Upper lobe of left lung (tissue), 6 donors: ENCODE data around the gene RASGRP4. TPM values are rescaled to one million over a fixed set of nuclear protein-coding genes. Genes with fewer than 3 reads are reported as not detected.
"Not testable (repeated sequence)": the region's sequence is repeated elsewhere in the genome, so short reads cannot be mapped to it uniquely, and the experiment has no call there.

Experiments used
- ATAC-seq, 2 donors: fragments of 200-7000 bp; cut with Tn5 transposase; one replicate each; pipeline ENCODE4 v1.9.1; 2022; ENCODE audit warnings: mild to moderate bottlenecking in 2 of 2, moderate library complexity in 2 of 2; ENCODE audit not compliant: low FRiP score in 2 of 2
- DNase-seq, 2 donors: peaks; one replicate each; pipeline ENCODE4 v3.0.0-alpha.2; 2019 to 2020
- H3K27ac ChIP-seq, 4 donors: fragments of 200-600 bp; sonication (generic); one replicate each; pipeline ENCODE4 v1.5.1; 2016 to 2019
- H3K27me3 ChIP-seq, 4 donors: fragments of 200-600 bp; sonication (generic); one replicate each; pipeline ENCODE4 v1.5.1; 2017 to 2019
- H3K36me3 ChIP-seq, 4 donors: fragments of 200-600 bp; sonication (generic); one replicate each; pipeline ENCODE4 v1.5.1; 2016 to 2019
- H3K4me1 ChIP-seq, 4 donors: fragments of 200-600 bp; sonication (generic); one replicate each; pipeline ENCODE4 v1.5.1; 2018 to 2019
- H3K4me3 ChIP-seq, 4 donors: fragments of 200-600 bp; sonication (generic); one replicate each; pipeline ENCODE4 v1.5.1; 2017 to 2019; ENCODE audit warnings: mild to moderate bottlenecking in 2 of 4, moderate library complexity in 1 of 4
- H3K9me3 ChIP-seq, 4 donors: fragments of 200-600 bp; sonication (generic); one replicate each; pipeline ENCODE4 v1.5.1; 2018 to 2019
- EP300 ChIP-seq, 4 donors: sonication (generic); formaldehyde crosslinking; IDR thresholded peaks; one replicate each; pipeline ENCODE4 v1.5.1; 2017; ENCODE audit warnings: antibody characterized with exemption in 4 of 4, control low read depth in 2 of 4
- POLR2A ChIP-seq, 4 donors: fragments of 450-650 bp; IDR thresholded peaks; one replicate each; pipeline ENCODE4 v1.5.1; 2016 to 2017; ENCODE audit warnings: antibody characterized with exemption in 4 of 4, mild to moderate bottlenecking in 2 of 4
- POLR2AphosphoS5 ChIP-seq, 2 donors: sonication (generic); formaldehyde crosslinking; IDR thresholded peaks; one replicate each; pipeline ENCODE4 v1.5.1; 2017; ENCODE audit warnings: antibody characterized with exemption in 2 of 2
- WGBS, 2 donors: methylation state at CpG; one replicate each; pipeline ENCODE4 v1.1.5; 2017 to 2018; 5-methylcytosine and 5-hydroxymethylcytosine counted together
- total RNA-seq, 6 donors: library from RNA; depleted of rRNA in 4 of 6; stranded (reverse); fragments of >200 nt in 4 of 6; gene quantifications; one replicate each; pipeline versions ENCODE4 v1.1.0 to v1.2.1, GENCODE V29; 2016 to 2021
- TF ChIP-seq, protein P1 (sequence below), 6 experiments: fragments of 450-650 bp in 4 of 6; fragments of 200-600 bp in 2 of 6; sonication (generic) in 2 of 6; IDR thresholded peaks; one replicate each; pipeline ENCODE4 v1.5.1; 2016 to 2019; ENCODE audit warnings: antibody characterized with exemption in 6 of 6
- donor health status: DM: no; HTN: no; CAD: no; lungs with moderate emphysema.
- donor health status: DM: no; HTN: yes; CAD: no; lungs with severe emphysema.

The RASGRP4 gene
- total RNA-seq, 6 donors from 2014 or later: 4.4 to 17.5 (median 12.6) TPM

DNA sequence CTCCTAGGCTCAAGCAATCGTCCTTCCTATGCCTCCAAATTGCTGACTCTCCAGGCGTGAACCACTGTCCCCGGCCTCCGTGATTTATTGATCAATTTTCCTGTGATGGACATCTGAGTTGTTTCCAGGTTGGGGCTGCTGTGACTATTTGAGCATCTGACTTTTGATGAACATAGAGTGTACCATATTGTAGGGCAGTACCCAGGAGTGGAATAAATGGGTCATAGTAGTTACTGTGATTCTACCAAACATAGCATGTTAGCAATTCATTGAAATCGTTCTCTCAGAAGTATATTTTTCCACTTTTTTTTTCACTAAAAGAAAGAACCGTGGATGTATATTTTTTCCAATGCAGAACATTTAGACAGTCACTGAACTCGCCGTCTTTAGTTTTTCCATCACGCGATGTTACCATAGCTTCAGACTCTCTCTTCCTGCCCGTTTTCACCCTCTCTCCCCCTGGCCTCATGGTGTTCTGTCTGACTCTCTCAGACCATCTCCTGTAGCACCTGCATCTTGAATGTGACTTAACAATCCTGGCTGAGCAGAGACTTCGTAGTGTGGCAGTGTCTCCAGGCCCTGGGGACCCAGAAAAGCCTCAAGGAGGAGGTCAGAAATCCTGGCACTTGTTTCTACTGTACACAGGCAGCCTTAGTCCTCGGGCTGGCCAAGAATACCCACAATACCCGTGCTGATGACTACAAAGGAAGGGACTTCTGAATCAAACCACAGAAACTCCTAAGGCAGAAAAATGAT, 3.2 kb upstream of the RASGRP4 start:
- no peak for ATAC-seq
- no peak overlapping the region for H3K4me3 ChIP-seq
- TF ChIP-seq EP300 (IDR thresholded peaks at IDR 0.05) (no peak), POLR2AphosphoS5 (IDR thresholded peaks at IDR 0.05) (no peak), POLR2A (IDR thresholded peaks at IDR 0.05) (no peak)
- TF ChIP-seq, protein P1, sequence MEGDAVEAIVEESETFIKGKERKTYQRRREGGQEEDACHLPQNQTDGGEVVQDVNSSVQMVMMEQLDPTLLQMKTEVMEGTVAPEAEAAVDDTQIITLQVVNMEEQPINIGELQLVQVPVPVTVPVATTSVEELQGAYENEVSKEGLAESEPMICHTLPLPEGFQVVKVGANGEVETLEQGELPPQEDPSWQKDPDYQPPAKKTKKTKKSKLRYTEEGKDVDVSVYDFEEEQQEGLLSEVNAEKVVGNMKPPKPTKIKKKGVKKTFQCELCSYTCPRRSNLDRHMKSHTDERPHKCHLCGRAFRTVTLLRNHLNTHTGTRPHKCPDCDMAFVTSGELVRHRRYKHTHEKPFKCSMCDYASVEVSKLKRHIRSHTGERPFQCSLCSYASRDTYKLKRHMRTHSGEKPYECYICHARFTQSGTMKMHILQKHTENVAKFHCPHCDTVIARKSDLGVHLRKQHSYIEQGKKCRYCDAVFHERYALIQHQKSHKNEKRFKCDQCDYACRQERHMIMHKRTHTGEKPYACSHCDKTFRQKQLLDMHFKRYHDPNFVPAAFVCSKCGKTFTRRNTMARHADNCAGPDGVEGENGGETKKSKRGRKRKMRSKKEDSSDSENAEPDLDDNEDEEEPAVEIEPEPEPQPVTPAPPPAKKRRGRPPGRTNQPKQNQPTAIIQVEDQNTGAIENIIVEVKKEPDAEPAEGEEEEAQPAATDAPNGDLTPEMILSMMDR (IDR thresholded peaks at IDR 0.05): no peak
- no peak overlapping the region for H3K27ac ChIP-seq
- peaks cover 0 to 11% (median 8%) of the 10 kb centered on the region in 4 donors for H3K4me1 ChIP-seq
- H3K9me3 ChIP-seq: no peaks in the 10 kb centered on the region
- H3K36me3 ChIP-seq: no peaks in the 10 kb centered on the region
- 54 to 59% methylated on average over 14 of the region's 14 CpGs for WGBS, 2 donors
- DNase-seq: no peak
- H3K27me3 ChIP-seq: peaks cover 0 to 10% (median 4%) of the 10 kb centered on the region in 4 donors

DNA sequence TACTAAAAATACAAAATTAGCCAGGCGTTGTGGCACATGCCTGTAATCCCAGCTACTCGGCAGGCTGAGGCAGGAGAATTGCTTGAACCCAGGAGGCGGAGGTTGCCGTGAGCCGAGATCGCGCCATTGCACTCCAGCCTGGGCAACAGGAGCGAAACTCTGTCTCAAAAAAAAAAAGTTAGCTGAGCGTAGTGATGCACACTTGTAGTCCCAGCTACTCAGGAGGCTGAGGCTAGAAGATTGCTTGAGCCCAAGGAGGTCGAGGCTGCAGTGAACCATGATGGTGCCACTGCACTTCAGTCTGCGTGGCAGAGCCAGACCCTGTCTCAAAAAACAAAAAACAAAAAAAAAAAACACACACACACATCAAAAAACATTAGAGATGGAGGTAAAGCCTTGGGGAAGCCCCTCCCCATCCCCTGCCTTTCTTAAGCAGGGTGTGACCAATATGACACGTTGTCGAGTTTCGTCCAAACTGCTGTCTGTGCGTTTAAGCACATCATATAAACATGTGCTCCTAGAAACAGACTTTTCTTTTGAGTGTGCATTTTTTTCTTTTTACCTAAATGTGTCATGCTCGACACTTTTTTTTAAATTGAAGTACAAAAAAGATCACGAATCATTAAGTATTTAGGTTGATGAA, 1.1 kb upstream of the RASGRP4 start:
- not testable (repeated sequence) for ATAC-seq, H3K4me1 ChIP-seq, H3K4me3 ChIP-seq, DNase-seq, H3K27ac ChIP-seq, H3K27me3 ChIP-seq, H3K9me3 ChIP-seq, H3K36me3 ChIP-seq
- 63 to 73% methylated on average over 16 to 17 of the region's 17 CpGs for WGBS, 2 donors

- DNase-seq: no peak
- ATAC-seq: peak; percentile 35 to 45
These were observed 703 bp downstream of the RASGRP4 start for GRCh38 chr19:38425222-38425809.

GRCh38 chr19:38424272-38424671, 1.7 kb downstream of the RASGRP4 start:
- DNase-seq: no peak
- H3K4me1 ChIP-seq: peaks cover 0 to 8% (median 0%) of the 10 kb centered on the region in 4 donors
- no peaks in the 10 kb centered on the region for H3K27me3 ChIP-seq
- H3K36me3 ChIP-seq: no peaks in the 10 kb centered on the region
- TF ChIP-seq POLR2AphosphoS5 (IDR thresholded peaks at IDR 0.05) (no peak), EP300 (IDR thresholded peaks at IDR 0.05) (no peak), POLR2A (IDR thresholded peaks at IDR 0.05) (no peak)
- TF ChIP-seq, protein P1 (IDR thresholded peaks at IDR 0.05): no peak
- no peaks in the 10 kb centered on the region for H3K9me3 ChIP-seq
- no peak for ATAC-seq
- WGBS, 2 donors: 79 to 90% methylated on average over 4 to 5 of the region's 5 CpGs
- H3K4me3 ChIP-seq: no peak overlapping the region
- no peak overlapping the region for H3K27ac ChIP-seq

More at GRCh38 chr19:38425222-38425809, 703 bp downstream of the RASGRP4 start:
- 70 to 75% methylated on average over 6 to 7 of the region's 7 CpGs for WGBS, 2 donors
- Histone ChIP-seq H3K27me3 (no peaks in the 10 kb centered on the region), H3K4me3 (peak overlapping the region in 3 of 4 donors; percentile 28 to 54 (median 33)), H3K9me3 (no peaks in the 10 kb centered on the region), H3K4me1 (peaks cover 0 to 8% (median 0%) of the 10 kb centered on the region in 4 donors), H3K27ac (peak overlapping the region in 3 of 4 donors; percentile 21 to 85 (median 77)), H3K36me3 (no peaks in the 10 kb centered on the region)
- TF ChIP-seq EP300 (IDR thresholded peaks at IDR 0.05): no peak
- no peak for TF ChIP-seq POLR2AphosphoS5 (IDR thresholded peaks at IDR 0.05)
- TF ChIP-seq, protein P1 (IDR thresholded peaks at IDR 0.05): no peak
- TF ChIP-seq POLR2A (IDR thresholded peaks at IDR 0.05): no peak

- H3K27ac ChIP-seq: no peak overlapping the region
- H3K9me3 ChIP-seq: no peaks in the 10 kb centered on the region
- H3K27me3 ChIP-seq: peaks cover 0 to 3% (median 0%) of the 10 kb centered on the region in 4 donors
- no peak for ATAC-seq
- no peaks in the 10 kb centered on the region for H3K36me3 ChIP-seq
- TF ChIP-seq, protein P1 (IDR thresholded peaks at IDR 0.05): no peak
- no peak for TF ChIP-seq POLR2A (IDR thresholded peaks at IDR 0.05)
- peaks cover 10 to 19% (median 12%) of the 10 kb centered on the region in 4 donors for H3K4me1 ChIP-seq
- no peak overlapping the region for H3K4me3 ChIP-seq
- WGBS, 2 donors: 91 to 94% methylated on average over 1 to 7 of the region's 7 CpGs
- DNase-seq: no peak
These were observed 3.6 kb downstream of the RASGRP4 start for GRCh38 chr19:38422438-38422837.
